Chondrocyte (in vitro differentiated cells): ENCODE measurements around the gene MPLKIP. TPM values are rescaled to one million over a fixed set of nuclear protein-coding genes. Genes with fewer than 3 reads are reported as not detected.
"Not testable (repeated sequence)": the region's sequence is repeated elsewhere in the genome, so short reads cannot be mapped to it uniquely, and the experiment has no call there.

Experiments used
- DNase-seq: peaks from one replicate; pipeline ENCODE4 v3.0.0; 2021; ENCODE audit warnings: mixed read lengths, low spot score
- H3K27ac Mint-ChIP-seq: one replicate; pipeline ENCODE4 v1.8.0; 2021; ENCODE audit warnings: mild to moderate bottlenecking, moderate library complexity, mixed read lengths; ENCODE audit not compliant: unreplicated experiment
- H3K27me3 Mint-ChIP-seq: 2 replicates; pipeline ENCODE4 v1.8.0; 2021; ENCODE audit warnings: low read depth, mixed read lengths
- H3K36me3 Mint-ChIP-seq: 2 replicates; pipeline ENCODE4 v1.8.0; 2021; ENCODE audit warnings: low read depth, mixed read lengths
- H3K4me1 Mint-ChIP-seq: 2 replicates; pipeline ENCODE4 v1.8.0; 2021; ENCODE audit warnings: low read depth, mild to moderate bottlenecking, mixed read lengths
- H3K4me3 Mint-ChIP-seq: one replicate; pipeline ENCODE4 v1.8.0; 2021; ENCODE audit warnings: mild to moderate bottlenecking, moderate library complexity, mixed read lengths; ENCODE audit not compliant: unreplicated experiment
- H3K9me3 Mint-ChIP-seq: 2 replicates; pipeline ENCODE4 v1.8.0; 2021; ENCODE audit warnings: low read depth, mixed read lengths
- CTCF ChIP-seq: fragments of 200-600 bp; sonication (generic); IDR thresholded peaks from 2 replicates; pipeline ENCODE4 v1.5.0; 2021; ENCODE audit warnings: antibody characterized with exemption, mild to moderate bottlenecking, moderate library complexity
- long read RNA-seq: library from polyadenylated mRNA; stranded (forward); transcript quantifications from one replicate; pipeline ENCODE4 v2.0.0, GENCODE V29; 2021
- total RNA-seq: library from RNA; stranded (reverse); gene quantifications from 3 replicates; pipeline ENCODE4 v1.2.1, GENCODE V29; 2021

MPLKIP gene
- 48.4 to 70.0 TPM (median 50.2 TPM) in 3 replicates for total RNA-seq
- long read RNA-seq, full-length matches to known transcripts, result 73 of 75 reads
- long read RNA-seq, partial matches to known transcripts, result 1 of 75 reads
- long read RNA-seq, other reads (novel, unspliced or antisense), result 1 of 75 reads

DNA sequence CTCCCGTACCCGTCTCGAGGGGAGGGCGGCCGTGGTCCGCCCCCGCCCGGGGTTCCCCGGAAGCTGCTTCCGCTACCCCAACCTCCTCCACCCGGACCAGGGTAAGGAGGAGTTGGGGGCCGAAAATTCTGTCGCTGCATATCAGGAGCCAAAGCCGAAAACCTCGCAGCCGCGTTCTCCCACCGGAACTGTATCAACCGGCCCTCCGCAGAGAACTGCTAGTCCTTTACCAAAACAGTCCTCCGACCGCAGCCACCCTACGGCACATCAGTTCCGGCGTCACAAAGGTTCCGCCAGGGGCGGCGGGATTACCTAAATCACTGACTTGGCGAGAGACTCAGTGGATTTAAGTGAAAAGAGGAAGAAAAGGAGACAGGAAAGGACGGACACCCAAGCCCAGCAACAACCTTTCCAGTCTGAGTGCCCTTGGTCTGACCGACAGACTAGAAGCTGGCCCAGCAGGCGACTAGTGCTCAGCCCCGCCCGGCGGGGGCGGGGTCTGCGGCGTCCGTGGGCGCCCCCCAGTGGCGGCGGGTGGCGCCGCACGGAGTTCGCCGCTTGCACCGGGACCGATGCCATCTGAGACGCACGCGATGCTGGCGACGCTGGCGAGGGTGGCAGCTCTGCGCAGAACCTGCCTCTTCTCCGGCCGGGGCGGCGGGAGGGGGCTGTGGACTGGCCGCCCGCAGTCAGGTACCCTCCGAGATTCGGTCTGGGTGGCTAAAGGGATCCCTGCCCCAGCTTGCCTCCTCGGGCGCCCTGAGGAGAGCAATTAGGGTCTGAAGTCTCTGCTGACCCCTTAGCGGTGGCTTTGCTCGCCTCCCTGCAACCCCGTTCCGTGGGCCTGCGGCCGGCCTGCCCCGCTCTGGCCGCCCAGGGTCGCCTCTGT lies at the start of gene MPLKIP, which contains the start of gene SUGCT:
Gene MPLKIP (minus strand): TSS at position 195 of the 889 bp plus-strand sequence. CDS start 55 bp downstream, at position 140.
Gene SUGCT (plus strand): TSS at position 578 of the 889 bp plus-strand sequence.
- H3K9me3 Mint-ChIP-seq, result no peaks in the 10 kb centered on the region
- DNase-seq, result no peak
- peak within 1 kb of the TSS; percentile 93 for H3K4me3 Mint-ChIP-seq
- H3K4me1 Mint-ChIP-seq, result peaks cover 44% of the 10 kb centered on the region
- TF ChIP-seq CTCF, result peak; percentile 99
- H3K36me3 Mint-ChIP-seq, result peaks cover 5% of the 10 kb centered on the region
- H3K27me3 Mint-ChIP-seq, result no peaks in the 10 kb centered on the region
- peak within 1 kb of the TSS; percentile 99 for H3K27ac Mint-ChIP-seq

DNA sequence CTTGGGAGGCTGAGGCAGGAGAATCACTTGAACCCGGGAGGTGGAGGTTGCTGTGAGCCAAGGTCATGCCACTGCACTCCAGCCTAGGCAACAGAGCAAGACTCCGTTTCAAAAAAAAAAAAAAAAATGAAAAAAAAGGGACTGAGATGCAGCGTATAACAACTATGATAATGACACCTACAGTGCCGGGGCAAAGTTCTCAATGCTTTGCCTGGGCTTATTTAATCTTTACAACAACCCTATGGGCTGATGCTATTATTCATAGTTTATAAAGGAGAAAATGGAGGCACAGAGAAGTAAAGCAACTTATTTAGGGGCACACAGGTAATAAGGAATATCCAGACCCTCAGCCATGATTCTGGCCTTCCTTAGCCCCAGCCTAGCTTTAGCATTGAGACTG lies 48.0 kb upstream of the MPLKIP start:
- no peak for DNase-seq
- H3K4me1 Mint-ChIP-seq, result no peaks in the 10 kb centered on the region
- no peaks in the 10 kb centered on the region for H3K9me3 Mint-ChIP-seq
- no peak for TF ChIP-seq CTCF
- H3K27me3 Mint-ChIP-seq, result no peaks in the 10 kb centered on the region
- H3K36me3 Mint-ChIP-seq, result peaks cover 5% of the 10 kb centered on the region
- H3K4me3 Mint-ChIP-seq, result no peak overlapping the region
- no peak overlapping the region for H3K27ac Mint-ChIP-seq

- no peaks in the 10 kb centered on the region for H3K27me3 Mint-ChIP-seq
- DNase-seq, result no peak
- H3K4me3 Mint-ChIP-seq, result no peak overlapping the region
- H3K9me3 Mint-ChIP-seq, result no peaks in the 10 kb centered on the region
- no peak for TF ChIP-seq CTCF
- H3K4me1 Mint-ChIP-seq, result peaks cover 3% of the 10 kb centered on the region
- H3K36me3 Mint-ChIP-seq, result no peaks in the 10 kb centered on the region
- no peak overlapping the region for H3K27ac Mint-ChIP-seq
Observed at GRCh38 chr7:40177071-40177470, 42.6 kb upstream of the MPLKIP start.

GRCh38 chr7:40175725-40176510 lies 41.5 kb upstream of the MPLKIP start:
- no peaks in the 10 kb centered on the region for H3K9me3 Mint-ChIP-seq
- no peaks in the 10 kb centered on the region for H3K27me3 Mint-ChIP-seq
- no peak for DNase-seq
- H3K36me3 Mint-ChIP-seq, result no peaks in the 10 kb centered on the region
- H3K4me1 Mint-ChIP-seq, result peaks cover 3% of the 10 kb centered on the region
- no peak overlapping the region for H3K27ac Mint-ChIP-seq
- TF ChIP-seq CTCF, result no peak
- H3K4me3 Mint-ChIP-seq, result no peak overlapping the region

DNA sequence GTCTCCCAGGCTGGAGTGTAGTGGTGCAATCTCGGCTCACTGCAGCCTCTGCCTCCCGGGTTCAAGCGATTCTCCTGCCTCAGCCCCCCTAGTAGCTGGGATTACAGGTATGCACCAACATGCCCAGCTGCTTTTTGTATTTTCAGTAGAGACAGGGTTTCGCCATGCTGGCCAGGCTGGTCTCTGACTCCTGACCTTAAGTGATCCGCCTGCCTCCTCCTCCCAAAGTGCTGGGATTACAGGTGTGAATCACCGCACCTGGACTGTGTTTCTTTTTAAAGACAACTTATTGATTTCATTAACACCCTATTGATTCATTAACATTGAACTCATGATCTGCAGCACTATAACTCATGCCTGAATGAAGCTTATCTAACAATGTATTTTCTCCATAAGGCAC lies 40.8 kb upstream of the MPLKIP start:
- H3K4me1 Mint-ChIP-seq, H3K4me3 Mint-ChIP-seq, DNase-seq, H3K36me3 Mint-ChIP-seq, H3K27ac Mint-ChIP-seq, H3K27me3 Mint-ChIP-seq, H3K9me3 Mint-ChIP-seq: not testable (repeated sequence)

DNA sequence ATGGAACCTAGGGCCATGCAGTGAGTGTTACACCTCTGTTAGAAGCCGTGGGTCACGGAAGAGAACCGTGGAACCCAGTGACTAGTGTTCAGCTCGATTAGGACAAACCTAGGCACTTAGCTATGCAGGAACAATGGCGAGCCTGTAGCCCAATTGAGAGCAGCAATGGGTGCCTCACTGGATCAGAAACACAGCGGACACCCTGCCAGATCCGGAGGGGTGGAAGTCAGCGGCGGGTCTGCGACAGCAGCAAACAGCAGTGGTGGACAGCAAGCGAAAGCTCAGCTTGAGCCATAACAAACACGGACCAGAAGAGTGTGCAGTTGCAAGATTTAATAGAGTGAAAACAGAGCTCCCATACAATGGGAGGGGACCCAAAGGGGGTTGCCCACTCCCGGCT lies 38.7 kb upstream of the MPLKIP start:
- DNase-seq, H3K4me3 Mint-ChIP-seq, H3K27ac Mint-ChIP-seq, H3K9me3 Mint-ChIP-seq, H3K27me3 Mint-ChIP-seq, H3K36me3 Mint-ChIP-seq, H3K4me1 Mint-ChIP-seq: not testable (repeated sequence)

DNA sequence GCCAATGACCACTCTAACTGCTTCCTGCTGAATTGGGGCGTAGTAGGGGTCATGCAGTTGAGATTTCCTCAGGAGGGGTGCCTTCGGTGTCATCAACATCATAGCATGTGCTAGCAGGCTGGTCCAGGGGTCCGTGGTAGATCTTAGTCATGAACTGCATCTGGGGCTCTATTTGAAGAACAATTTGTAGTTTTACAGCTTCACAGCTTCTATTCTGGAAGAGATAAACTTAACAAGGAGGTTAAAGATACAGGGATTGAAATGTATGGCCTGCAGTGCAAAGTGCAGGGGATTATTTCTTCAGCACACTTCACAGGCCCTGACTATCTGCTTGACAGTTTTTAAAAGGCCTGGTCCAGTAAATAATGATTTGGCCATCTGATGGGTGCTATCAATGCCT lies 33.8 kb upstream of the MPLKIP start:
- not testable (repeated sequence) for H3K36me3 Mint-ChIP-seq, H3K4me1 Mint-ChIP-seq, DNase-seq, H3K27me3 Mint-ChIP-seq, H3K4me3 Mint-ChIP-seq, H3K9me3 Mint-ChIP-seq, H3K27ac Mint-ChIP-seq
